Breast epithelium (tissue), 3 donors: ENCODE measurements around the gene NIPAL3.

Experiments
- CTCF ChIP-seq, 3 donors: fragments of 450-650 bp; IDR thresholded peaks; one replicate each; pipeline ENCODE4 v1.5.1; 2016 to 2017; ENCODE audit warnings: antibody characterized with exemption in 3 of 3, mild to moderate bottlenecking in 3 of 3, moderate library complexity in 3 of 3
- POLR2AphosphoS5 ChIP-seq, 3 donors: sonication (generic); formaldehyde crosslinking; IDR thresholded peaks; one replicate each; pipeline ENCODE4 v1.6.1; 2017; ENCODE audit warnings: antibody characterized with exemption in 3 of 3

DNA sequence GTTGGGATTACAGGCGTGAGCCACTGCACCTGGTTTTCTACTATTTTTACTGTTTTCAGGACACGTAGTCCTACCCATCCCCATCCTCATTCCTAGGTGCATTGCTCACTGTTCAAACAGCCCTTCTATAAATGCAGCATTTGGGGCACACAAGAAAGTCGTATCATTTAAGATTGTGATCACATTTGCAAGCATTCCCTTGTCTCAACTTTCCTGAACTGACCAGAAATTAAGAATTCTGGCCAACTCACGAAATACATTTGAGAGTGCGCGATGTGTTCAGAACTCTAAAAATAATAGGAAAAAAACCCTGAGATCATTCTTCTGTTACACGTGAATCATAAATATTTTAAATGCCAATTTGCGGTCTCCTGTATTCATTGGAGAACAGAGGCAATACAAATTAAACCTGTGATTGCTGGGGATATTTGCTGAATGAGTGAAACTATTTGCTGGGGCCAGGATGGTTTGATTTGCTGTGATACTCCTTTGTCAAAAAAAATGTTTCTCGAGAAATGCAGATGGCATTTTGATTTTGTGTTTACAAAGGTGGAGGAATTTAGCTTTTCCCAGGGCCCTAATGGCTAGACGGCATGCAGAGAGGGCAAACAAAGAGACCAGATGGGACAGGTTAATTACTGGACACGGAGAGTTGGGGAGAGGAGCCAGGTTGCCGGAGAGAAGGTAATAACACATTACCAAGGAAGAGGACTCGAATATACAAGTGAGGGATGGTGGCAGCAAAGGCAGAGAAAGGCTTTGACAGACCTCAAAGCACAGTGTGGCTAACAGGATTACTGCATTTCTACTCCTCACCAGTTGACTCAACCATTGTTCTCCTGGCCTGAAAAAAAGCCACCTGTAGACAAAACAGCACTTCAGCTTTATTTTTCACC is 40.5 kb upstream of the NIPAL3 start:
- TF ChIP-seq POLR2AphosphoS5 (IDR thresholded peaks at IDR 0.05), result no peak
- TF ChIP-seq CTCF (IDR thresholded peaks at IDR 0.05), result no peak
